Measurements from ENCODE around the gene NCAM2. TPM values are rescaled to one million over a fixed set of nuclear protein-coding genes. Genes with fewer than 3 reads are reported as not detected.

NCAM2 gene
- total and polyA plus RNA-seq, 2 of the 8 experiments (the other 6 are each of a cell fraction or from before 2014, with no cell fraction given): 0.14 to 1.1 TPM

DNA sequence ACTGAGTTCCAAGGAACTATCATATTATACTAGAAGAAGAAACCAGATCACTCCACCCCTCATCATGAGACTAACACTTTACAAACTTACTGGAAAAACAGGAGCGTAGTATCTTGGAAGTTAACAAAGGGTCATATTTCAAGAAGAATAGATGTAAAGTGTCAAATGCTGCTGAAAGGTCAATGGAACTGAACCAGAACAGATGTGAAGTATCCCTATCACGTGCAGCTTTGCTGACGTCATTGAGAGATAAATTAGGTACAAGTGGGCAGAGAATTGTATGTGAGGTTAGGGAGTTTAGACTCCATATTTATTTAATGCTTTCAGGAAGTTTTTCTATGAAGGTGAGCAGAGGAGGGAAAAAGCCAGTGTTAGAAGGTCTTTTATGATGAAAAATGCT is 483.0 kb downstream of the NCAM2 start:
- no peak overlapping the region for H2BK20ac ChIP-seq (ENCODE audit: low read length)
- FAIRE-seq: no peak
- H3K4me1 ChIP-seq (replicated peaks in 1 of 4; ENCODE audit: control insufficient read depth in 3 of 4, insufficient read depth in 4 of 4, low read length in 3 of 4): no peaks in the 10 kb centered on the region
- H3K27me3 ChIP-seq (replicated peaks in 1 of 4; ENCODE audit: control insufficient read depth in 3 of 4, extremely low read depth in 1 of 4, insufficient read depth in 3 of 4, low read length in 3 of 4): no peaks in the 10 kb centered on the region
- H3K14ac ChIP-seq (ENCODE audit: insufficient read length): no peak overlapping the region
- no peak overlapping the region for H2BK12ac ChIP-seq (ENCODE audit: low read depth, low read length)
- H4K5ac ChIP-seq (ENCODE audit: insufficient read length, low read depth, low read length): no peak overlapping the region
- TF ChIP-seq NANOG (IDR thresholded peaks at IDR 0.05; ENCODE audit: insufficient read depth, low read depth, low read length, poor library complexity, severe bottlenecking) (no peak), NRF1 (IDR thresholded peaks at IDR 0.05; ENCODE audit: low read depth, low read length) (no peak), ATF2 (IDR thresholded peaks at IDR 0.05; ENCODE audit: low read length) (no peak)
- ChIA-PET CTCF (ENCODE audit: partially characterized antibody) (no interaction called here), POLR2A (ENCODE audit: partially characterized antibody) (no interaction called here)
- no peak overlapping the region for H3K4me3 ChIP-seq (ENCODE audit: extremely low read depth in 1 of 4, insufficient read depth in 2 of 4, low read depth in 3 of 4, low read length in 4 of 4)
- no peak overlapping the region for H3K9ac ChIP-seq (replicated peaks in 1 of 4; ENCODE audit: extremely low read depth in 1 of 4, low read depth in 3 of 4, low read length in 3 of 4)
- no peaks in the 10 kb centered on the region for H4K20me1 ChIP-seq (replicated peaks in 1 of 2; ENCODE audit: control insufficient read depth in 1 of 2, insufficient read depth in 2 of 2, low read length in 2 of 2)
- H4K91ac ChIP-seq (replicated peaks; ENCODE audit: insufficient read length, low read length): no peak overlapping the region
- H3K56ac ChIP-seq (replicated peaks; ENCODE audit: insufficient read length, low read depth, low read length): no peak overlapping the region
- no peaks in the 10 kb centered on the region for H3K79me1 ChIP-seq (ENCODE audit: low read depth, low read length)
- no peak overlapping the region for H3K23ac ChIP-seq (ENCODE audit: insufficient read length)
- no peak overlapping the region for H2BK15ac ChIP-seq (ENCODE audit: low read length)
- no peak overlapping the region for H3K4ac ChIP-seq (replicated peaks; ENCODE audit: insufficient read length, low read depth, low read length)
- no peak overlapping the region for H2BK5ac ChIP-seq (ENCODE audit: low read depth, low read length)
- no peak overlapping the region for H4K8ac ChIP-seq (ENCODE audit: extremely low read depth, insufficient read depth, low read length)
- DNase-seq (ENCODE audit: low read depth in 1 of 2, low spot score in 2 of 2): no peak
- H3K4me2 ChIP-seq (ENCODE audit: insufficient read depth in 1 of 2, low read depth in 2 of 2, low read length in 2 of 2): no peak overlapping the region
- no peaks in the 10 kb centered on the region for H3K36me3 ChIP-seq (ENCODE audit: control insufficient read depth in 2 of 4, insufficient read depth in 4 of 4, low read length in 3 of 4)
- no peaks in the 10 kb centered on the region for H3K23me2 ChIP-seq (ENCODE audit: low read depth, low read length)
- no peak overlapping the region for H2AK5ac ChIP-seq (ENCODE audit: low read depth, low read length)
- H3K9me3 ChIP-seq (ENCODE audit: insufficient read depth in 2 of 2, low read depth in 1 of 2, low read length in 1 of 2): peaks cover 0 to 3% of the 10 kb centered on the region in 2 experiments; a peak in 1 of 4 replicates
- no peak overlapping the region for H3K18ac ChIP-seq (ENCODE audit: extremely low read depth, low read length)
- no peaks in the 10 kb centered on the region for H3K79me2 ChIP-seq (ENCODE audit: control insufficient read depth in 1 of 2, insufficient read depth in 2 of 2, low read length in 2 of 2)
- 91% methylated on average over 3 of the region's 3 CpGs; no CpG with 5 or more reads in 1 of the 2 experiments for WGBS, 2 experiments (ENCODE audit: extremely low coverage in 1 of 2, insufficient coverage in 1 of 2, insufficient read length in 1 of 2, insufficient replicate concordance in 2 of 2, low coverage in 1 of 2, low lambda C conversion rate in 2 of 2, missing lambda C conversion rate in 1 of 2)
- H3K27ac ChIP-seq (ENCODE audit: low read depth, low read length): no peak overlapping the region
- H2BK120ac ChIP-seq (replicated peaks; ENCODE audit: low read depth, low read length): no peak overlapping the region
- H2AFZ ChIP-seq (ENCODE audit: low read length): no peak overlapping the region
